ENCODE results near the gene ARHGAP19.

DNA sequence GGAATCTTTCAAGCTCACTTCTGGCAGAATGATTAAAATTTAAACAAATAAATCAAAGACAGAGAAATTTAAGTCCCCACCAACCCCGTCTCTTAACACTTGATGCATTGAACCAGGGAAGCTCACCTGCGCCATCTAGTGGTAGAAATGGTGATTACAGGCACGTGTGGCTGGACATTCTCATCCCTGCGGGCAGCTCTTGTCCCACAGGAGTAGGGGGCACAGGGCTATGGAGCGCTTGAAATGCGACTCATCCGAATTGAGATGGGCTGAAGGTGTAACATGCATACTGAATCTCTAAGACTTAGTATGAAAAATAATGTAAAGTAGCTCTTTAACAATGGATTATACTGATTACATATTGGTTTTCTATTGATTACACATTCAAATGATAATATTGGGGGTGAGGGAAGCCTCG lies 81.9 kb downstream of the ARHGAP19 start:
- TF ChIP-seq, protein P1, sequence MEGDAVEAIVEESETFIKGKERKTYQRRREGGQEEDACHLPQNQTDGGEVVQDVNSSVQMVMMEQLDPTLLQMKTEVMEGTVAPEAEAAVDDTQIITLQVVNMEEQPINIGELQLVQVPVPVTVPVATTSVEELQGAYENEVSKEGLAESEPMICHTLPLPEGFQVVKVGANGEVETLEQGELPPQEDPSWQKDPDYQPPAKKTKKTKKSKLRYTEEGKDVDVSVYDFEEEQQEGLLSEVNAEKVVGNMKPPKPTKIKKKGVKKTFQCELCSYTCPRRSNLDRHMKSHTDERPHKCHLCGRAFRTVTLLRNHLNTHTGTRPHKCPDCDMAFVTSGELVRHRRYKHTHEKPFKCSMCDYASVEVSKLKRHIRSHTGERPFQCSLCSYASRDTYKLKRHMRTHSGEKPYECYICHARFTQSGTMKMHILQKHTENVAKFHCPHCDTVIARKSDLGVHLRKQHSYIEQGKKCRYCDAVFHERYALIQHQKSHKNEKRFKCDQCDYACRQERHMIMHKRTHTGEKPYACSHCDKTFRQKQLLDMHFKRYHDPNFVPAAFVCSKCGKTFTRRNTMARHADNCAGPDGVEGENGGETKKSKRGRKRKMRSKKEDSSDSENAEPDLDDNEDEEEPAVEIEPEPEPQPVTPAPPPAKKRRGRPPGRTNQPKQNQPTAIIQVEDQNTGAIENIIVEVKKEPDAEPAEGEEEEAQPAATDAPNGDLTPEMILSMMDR (IDR thresholded peaks at IDR 0.05; ENCODE audit: borderline replicate concordance, extremely low read depth, low read length, poor library complexity, severe bottlenecking) = peak; percentile 99
- TF ChIP-seq EZH2 (IDR thresholded peaks at IDR 0.05; ENCODE audit: borderline replicate concordance, low read depth, low read length, severe bottlenecking) = no peak
